ENCODE measurements around the gene BRSK1. TPM values are rescaled to one million over a fixed set of nuclear protein-coding genes. Genes with fewer than 3 reads are reported as not detected.
A peak's percentile ranks its signal among the peaks of the same experiment; 100 is the strongest.

The BRSK1 gene
- total and polyA plus RNA-seq, 2 of the 13 experiments (the other 11 are each of a cell fraction or from before 2014, with no cell fraction given), result 0.18 to 1.2 TPM

DNA sequence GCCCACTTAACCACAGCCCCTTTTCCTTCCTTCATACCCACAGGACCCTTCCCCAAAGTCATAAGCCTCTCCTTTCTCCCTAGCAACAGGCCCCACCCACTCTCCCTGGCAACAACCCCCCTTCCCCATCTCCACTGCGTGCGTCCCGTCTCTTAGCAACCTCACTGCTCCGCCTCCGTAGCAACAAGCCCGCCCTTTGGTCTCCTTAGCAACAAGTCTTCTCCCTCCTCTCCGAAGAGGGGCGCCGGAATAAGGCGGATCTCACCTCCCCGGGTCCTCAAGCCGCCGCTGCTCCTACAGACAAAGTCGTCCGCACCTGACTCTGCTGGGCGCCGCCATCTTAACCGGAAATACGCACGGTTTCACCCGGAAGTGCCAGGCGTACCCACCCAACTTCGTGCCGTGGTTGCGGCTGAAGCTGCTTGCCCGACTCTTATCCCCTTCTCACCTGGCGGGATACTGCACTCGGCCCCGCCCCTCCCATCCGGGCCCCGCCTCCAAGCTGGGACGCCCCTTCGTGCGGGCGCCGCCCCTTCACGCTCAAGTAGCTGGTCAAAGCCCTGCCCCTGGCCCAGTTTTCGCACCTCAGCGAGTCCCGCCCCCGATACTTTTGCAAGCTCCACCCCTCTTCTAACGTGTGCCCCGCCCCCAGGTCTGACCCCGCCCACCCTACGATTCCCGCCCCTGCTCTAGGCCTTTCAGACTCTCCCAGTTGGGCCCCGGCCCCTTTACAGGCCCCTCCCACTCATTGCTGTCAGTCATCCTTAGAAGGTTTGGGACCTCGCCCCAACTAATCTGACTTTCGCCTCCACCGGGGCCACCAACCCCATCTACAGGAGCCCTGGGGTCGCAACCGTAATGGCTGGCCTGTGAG is 3.8 kb upstream of the BRSK1 start, which contains the start of gene HSPBP1 (continued):
- TF ChIP-seq, protein P1, sequence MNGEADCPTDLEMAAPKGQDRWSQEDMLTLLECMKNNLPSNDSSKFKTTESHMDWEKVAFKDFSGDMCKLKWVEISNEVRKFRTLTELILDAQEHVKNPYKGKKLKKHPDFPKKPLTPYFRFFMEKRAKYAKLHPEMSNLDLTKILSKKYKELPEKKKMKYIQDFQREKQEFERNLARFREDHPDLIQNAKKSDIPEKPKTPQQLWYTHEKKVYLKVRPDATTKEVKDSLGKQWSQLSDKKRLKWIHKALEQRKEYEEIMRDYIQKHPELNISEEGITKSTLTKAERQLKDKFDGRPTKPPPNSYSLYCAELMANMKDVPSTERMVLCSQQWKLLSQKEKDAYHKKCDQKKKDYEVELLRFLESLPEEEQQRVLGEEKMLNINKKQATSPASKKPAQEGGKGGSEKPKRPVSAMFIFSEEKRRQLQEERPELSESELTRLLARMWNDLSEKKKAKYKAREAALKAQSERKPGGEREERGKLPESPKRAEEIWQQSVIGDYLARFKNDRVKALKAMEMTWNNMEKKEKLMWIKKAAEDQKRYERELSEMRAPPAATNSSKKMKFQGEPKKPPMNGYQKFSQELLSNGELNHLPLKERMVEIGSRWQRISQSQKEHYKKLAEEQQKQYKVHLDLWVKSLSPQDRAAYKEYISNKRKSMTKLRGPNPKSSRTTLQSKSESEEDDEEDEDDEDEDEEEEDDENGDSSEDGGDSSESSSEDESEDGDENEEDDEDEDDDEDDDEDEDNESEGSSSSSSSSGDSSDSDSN (CRISPR knock-in tag; IDR thresholded peaks at IDR 0.05), result no peak
- TF ChIP-seq ZNF678 (CRISPR knock-in tag; IDR thresholded peaks at IDR 0.05) (no peak), ZNF552 (CRISPR knock-in tag; IDR thresholded peaks at IDR 0.05; ENCODE audit: borderline replicate concordance) (no peak), ZSCAN22 (CRISPR knock-in tag; IDR thresholded peaks at IDR 0.05) (no peak), ZSCAN25 (CRISPR knock-in tag; IDR thresholded peaks at IDR 0.05) (no peak), MAFF (IDR thresholded peaks at IDR 0.05; ENCODE audit: low read depth, low read length) (no peak), YEATS4 (CRISPR knock-in tag; IDR thresholded peaks at IDR 0.05; ENCODE audit: borderline replicate concordance) (0 out of 2 replicates have a peak, but pooled peaks have one; percentile 41), ZNF724P (CRISPR knock-in tag; IDR thresholded peaks at IDR 0.05; ENCODE audit: borderline replicate concordance) (no peak), POLR2G (IDR thresholded peaks at IDR 0.05; ENCODE audit: low read depth, low read length) (peak; percentile 79), ZNF792 (CRISPR knock-in tag; IDR thresholded peaks at IDR 0.05) (peak; percentile 76; the same call in 1 of the 2 replicates), SIN3B (IDR thresholded peaks at IDR 0.05; ENCODE audit: low read length) (peak; percentile 92), STAT6 (CRISPR knock-in tag; IDR thresholded peaks at IDR 0.05; ENCODE audit: borderline replicate concordance) (no peak; the same call in 1 of the 2 replicates), SPEN (CRISPR knock-in tag; IDR thresholded peaks at IDR 0.05; ENCODE audit: low read depth) (no peak), CREM (IDR thresholded peaks at IDR 0.05) (peak; percentile 89), CREM (CRISPR knock-in tag; IDR thresholded peaks at IDR 0.05) (0 out of 2 replicates have a peak, but pooled peaks have one; percentile 28), DZIP1 (CRISPR knock-in tag; IDR thresholded peaks at IDR 0.05) (no peak)
- TF ChIP-seq, protein P2, sequence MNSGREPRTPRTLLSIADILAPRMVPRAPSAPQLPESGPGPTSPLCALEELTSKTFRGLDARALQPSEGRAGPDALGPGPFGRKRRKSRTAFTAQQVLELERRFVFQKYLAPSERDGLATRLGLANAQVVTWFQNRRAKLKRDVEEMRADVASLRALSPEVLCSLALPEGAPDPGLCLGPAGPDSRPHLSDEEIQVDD (CRISPR knock-in tag; IDR thresholded peaks at IDR 0.05; ENCODE audit: borderline replicate concordance), result no peak
- TF ChIP-seq, protein P3, sequence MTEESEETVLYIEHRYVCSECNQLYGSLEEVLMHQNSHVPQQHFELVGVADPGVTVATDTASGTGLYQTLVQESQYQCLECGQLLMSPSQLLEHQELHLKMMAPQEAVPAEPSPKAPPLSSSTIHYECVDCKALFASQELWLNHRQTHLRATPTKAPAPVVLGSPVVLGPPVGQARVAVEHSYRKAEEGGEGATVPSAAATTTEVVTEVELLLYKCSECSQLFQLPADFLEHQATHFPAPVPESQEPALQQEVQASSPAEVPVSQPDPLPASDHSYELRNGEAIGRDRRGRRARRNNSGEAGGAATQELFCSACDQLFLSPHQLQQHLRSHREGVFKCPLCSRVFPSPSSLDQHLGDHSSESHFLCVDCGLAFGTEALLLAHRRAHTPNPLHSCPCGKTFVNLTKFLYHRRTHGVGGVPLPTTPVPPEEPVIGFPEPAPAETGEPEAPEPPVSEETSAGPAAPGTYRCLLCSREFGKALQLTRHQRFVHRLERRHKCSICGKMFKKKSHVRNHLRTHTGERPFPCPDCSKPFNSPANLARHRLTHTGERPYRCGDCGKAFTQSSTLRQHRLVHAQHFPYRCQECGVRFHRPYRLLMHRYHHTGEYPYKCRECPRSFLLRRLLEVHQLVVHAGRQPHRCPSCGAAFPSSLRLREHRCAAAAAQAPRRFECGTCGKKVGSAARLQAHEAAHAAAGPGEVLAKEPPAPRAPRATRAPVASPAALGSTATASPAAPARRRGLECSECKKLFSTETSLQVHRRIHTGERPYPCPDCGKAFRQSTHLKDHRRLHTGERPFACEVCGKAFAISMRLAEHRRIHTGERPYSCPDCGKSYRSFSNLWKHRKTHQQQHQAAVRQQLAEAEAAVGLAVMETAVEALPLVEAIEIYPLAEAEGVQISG (CRISPR knock-in tag; IDR thresholded peaks at IDR 0.05), result peak; percentile 94
